LNCaP clone FGC (cell line): Measurements from ENCODE around the gene ITGA2.
"Not testable (repeated sequence)": the region's sequence is repeated elsewhere in the genome, so short reads cannot be mapped to it uniquely, and the experiment has no call there.

ENCODE experiments used
- DNase-seq: peaks from one replicate; pipeline ENCODE4 v3.0.0-alpha.2; 2011; ENCODE audit warnings: low read depth
- H3K4me3 ChIP-seq: 2 replicates; pipeline ENCODE4 v1.5.1; 2011; ENCODE audit warnings: mild to moderate bottlenecking, low read depth, low read length, control low read depth
- CTCF ChIP-seq: IDR thresholded peaks from 2 replicates; pipeline ENCODE4 v1.5.1; 2012; ENCODE audit warnings: mild to moderate bottlenecking; ENCODE audit not compliant: control insufficient read depth, insufficient read depth; ENCODE audit errors: extremely low read depth

Gene ITGA2

DNA sequence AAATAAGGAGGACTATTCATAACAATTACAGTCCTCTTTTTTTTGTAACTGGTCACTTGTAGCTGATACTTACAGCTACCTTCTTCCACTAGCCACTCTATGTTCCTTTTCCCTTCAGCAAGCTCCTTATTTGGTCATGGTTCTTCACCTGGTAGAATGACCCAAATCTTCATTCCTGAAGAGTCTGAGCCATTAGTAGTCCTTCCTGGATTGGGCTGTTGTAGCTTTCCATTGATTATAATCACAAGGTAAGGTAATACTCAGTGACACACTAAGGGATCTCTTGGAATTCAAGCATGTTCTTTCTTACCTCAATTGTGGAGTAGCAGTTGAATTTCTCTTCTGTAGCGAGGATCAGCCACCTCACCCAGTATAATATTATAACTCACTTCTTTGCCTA, 25.5 kb upstream of the ITGA2 start:
- H3K4me3 ChIP-seq: no peak overlapping the region
- DNase-seq: no peak
- TF ChIP-seq CTCF: no peak

DNA sequence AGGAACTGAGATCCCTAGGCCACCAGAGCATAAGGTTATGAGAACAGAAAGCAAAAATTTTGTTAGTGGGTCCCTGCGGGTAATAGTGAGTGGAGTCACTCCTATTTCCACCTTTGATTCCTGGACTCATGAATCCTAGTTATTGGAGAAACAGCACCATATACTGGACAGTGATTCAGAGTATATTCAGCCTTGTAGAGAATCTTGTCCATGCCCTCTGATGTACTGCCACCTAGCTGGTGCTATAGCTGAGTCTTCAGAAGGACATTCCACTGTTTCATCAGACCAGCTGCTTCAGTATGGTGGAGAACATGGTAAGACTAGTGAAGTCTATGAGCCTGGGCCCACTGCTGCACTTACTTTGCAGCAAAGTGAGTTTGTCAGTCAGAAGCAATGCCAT, 25.0 kb upstream of the ITGA2 start:
- DNase-seq: no peak
- TF ChIP-seq CTCF: no peak
- H3K4me3 ChIP-seq: no peak overlapping the region

GRCh38 chr5:52976157-52976556, 13.0 kb upstream of the ITGA2 start:
- DNase-seq, H3K4me3 ChIP-seq: not testable (repeated sequence)

DNA sequence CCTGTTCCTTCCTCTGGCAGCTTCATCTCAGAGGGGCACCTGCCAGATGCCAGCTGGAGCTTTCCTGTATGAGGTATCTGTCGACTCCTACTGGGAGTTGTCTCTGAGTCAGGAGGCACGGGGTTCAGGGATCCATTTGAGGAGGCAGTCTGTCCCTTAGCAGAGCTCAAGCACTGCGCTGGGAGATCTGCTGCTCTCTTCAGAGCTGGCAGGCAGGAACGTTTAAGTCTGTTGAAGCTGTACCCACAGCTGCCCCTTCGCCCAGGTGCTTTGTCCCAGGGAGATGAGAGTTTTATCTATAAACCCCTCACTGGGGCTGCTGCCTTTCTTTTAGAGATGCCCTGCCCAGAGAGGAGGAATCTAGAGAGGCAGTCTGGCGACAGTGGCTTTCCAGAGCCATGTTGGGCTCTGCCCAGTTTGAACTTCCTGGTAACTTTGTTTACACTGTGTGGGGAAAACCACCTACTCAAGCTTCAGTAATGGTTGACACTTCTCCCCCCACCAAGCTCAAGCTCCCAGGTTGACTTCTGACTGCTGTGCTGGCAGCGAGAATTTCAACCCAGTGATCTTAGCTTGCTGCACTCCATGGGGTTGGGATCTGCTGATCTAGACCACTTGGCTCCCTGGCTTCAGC, 11.8 kb upstream of the ITGA2 start:
- TF ChIP-seq CTCF: no peak
- no peak overlapping the region for H3K4me3 ChIP-seq
- DNase-seq: no peak

DNA sequence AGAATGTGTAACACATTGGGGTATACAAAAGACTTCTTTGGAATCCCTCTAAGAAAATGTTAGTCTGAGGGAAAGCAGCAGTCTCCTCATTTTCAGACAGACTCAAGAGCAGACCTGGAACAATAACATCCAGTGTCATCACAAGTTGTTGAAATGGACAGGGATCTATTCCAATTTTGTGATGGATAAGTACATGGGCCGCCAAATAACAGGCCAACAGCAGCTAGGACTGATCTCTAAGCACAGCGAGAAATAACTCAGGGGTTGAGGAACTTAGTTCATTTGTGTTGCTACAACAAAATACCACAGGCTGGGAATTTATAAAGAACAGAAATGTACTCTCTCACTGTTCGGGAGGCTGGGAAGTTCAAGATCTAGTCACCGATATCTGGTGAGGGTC, 7.6 kb upstream of the ITGA2 start:
- no peak for TF ChIP-seq CTCF
- H3K4me3 ChIP-seq: no peak overlapping the region
- DNase-seq: no peak

DNA sequence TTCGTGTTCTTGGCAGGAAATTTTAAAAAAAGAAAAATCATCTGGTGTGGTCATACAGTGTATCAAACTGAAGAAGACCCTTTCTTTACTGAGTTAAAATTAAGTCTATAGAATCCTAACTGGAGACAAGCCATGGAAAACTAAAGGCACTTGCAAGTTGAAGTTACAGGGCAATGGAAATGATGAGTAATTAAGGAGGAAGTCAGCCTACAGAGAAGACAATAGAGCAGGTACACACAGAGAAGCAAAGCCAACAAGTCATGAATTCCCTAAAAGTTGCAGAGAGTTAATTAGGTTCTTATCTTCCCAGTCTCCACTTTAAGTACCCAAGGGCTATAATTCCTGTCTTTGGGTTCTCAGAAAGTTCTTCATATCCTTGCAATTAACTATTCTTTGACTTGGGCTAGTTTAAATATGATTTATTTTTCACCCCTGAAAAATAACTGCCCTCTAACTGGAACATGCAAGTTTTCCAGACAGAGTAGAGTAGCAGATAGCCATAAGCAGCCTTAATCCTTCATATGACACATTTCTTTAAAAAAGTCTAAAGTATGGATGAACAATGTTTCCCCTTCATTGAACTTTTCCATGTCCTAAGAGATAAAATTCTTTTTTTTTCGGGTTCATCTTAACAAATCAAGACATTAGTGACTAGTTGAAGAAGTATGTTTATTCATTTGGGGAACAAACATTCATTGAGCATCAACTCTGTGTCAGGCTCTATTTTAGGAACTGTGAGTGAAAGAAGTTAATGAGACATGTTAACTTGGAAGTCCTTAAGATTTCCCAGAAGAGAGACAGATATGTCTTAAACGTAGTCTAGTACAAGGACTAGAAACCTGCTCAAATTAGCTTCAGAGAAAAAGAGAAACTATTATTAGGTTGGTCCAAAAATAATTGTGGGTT, 5.2 kb upstream of the ITGA2 start:
- DNase-seq: no peak

GRCh38 chr5:52985306-52985705, 3.8 kb upstream of the ITGA2 start:
- TF ChIP-seq CTCF: no peak
- no peak for DNase-seq
- H3K4me3 ChIP-seq: no peak overlapping the region

More for the DNA sequence above, 5.2 kb upstream of the ITGA2 start:
- no peak overlapping the region for H3K4me3 ChIP-seq
- no peak for TF ChIP-seq CTCF
